GM18502 (cell line): ENCODE results near the gene DNAJB8.

Source experiments
- ATAC-seq: cut with Tn5 transposase; IDR thresholded peaks from one replicate; pipeline ENCODE4 v1.9.1; 2021; ENCODE audit warnings: mild to moderate bottlenecking; ENCODE audit not compliant: unreplicated experiment, poor library complexity

DNAJB8 gene

GRCh38 chr3:128416578-128417211 is 50.0 kb downstream of the DNAJB8 start:
- ATAC-seq = no peak

- no peak for ATAC-seq
Observed at GRCh38 chr3:128415773-128416577, 50.7 kb downstream of the DNAJB8 start.

- no peak for ATAC-seq
Observed at GRCh38 chr3:128415200-128415772, 51.4 kb downstream of the DNAJB8 start.

GRCh38 chr3:128413413-128414205 is 53.1 kb downstream of the DNAJB8 start:
- no peak for ATAC-seq

- ATAC-seq = no peak
Observed at GRCh38 chr3:128413003-128413370, 53.7 kb downstream of the DNAJB8 start.
